Lung (tissue), 12 donors: Measurements from ENCODE around the gene FXYD7. TPM values are rescaled to one million over a fixed set of nuclear protein-coding genes. Genes with fewer than 3 reads are reported as not detected.

ENCODE experiments used
- ATAC-seq: fragments of 200-7000 bp; cut with Tn5 transposase; one replicate; pipeline ENCODE4 v1.9.1; 2020; ENCODE audit warnings: moderate number of reproducible peaks; ENCODE audit not compliant: insufficient read depth, low FRiP score
- DNase-seq, 3 donors: peaks; one replicate each; pipeline ENCODE4 v3.0.0-alpha.2; 2013 to 2017
- H3K27ac ChIP-seq, 2 donors: one replicate each; pipeline ENCODE4 v1.5.1; 2013; ENCODE audit warnings: mild to moderate bottlenecking in 2 of 2, moderate library complexity in 2 of 2, control low read depth in 1 of 2, inconsistent platforms in 1 of 2, low read depth in 1 of 2, low read length in 1 of 2
- H3K27me3 ChIP-seq, 3 donors: one replicate each; pipeline ENCODE4 v1.5.1; 2013; ENCODE audit warnings: low read length in 2 of 3; ENCODE audit not compliant: control insufficient read depth in 3 of 3, insufficient read depth in 3 of 3
- H3K36me3 ChIP-seq, 4 donors: one replicate each; pipeline ENCODE4 v1.5.1; 2013; ENCODE audit warnings: low read length in 4 of 4, mild to moderate bottlenecking in 1 of 4, moderate library complexity in 1 of 4; ENCODE audit not compliant: control insufficient read depth in 4 of 4, insufficient read depth in 4 of 4
- H3K4me1 ChIP-seq, 5 donors: one replicate each; pipeline ENCODE4 v1.5.1; 2013; ENCODE audit warnings: low read length in 5 of 5, mild to moderate bottlenecking in 2 of 5, moderate library complexity in 1 of 5; ENCODE audit not compliant: control insufficient read depth in 5 of 5, insufficient read depth in 5 of 5
- H3K4me3 ChIP-seq: one replicate; pipeline ENCODE4 v1.5.1; 2013; ENCODE audit warnings: mild to moderate bottlenecking, control low read depth, moderate library complexity
- H3K9ac ChIP-seq, 2 donors: one replicate each; pipeline ENCODE4 v1.5.1; 2013; ENCODE audit warnings: low read length in 2 of 2, control low read depth in 1 of 2; ENCODE audit not compliant: insufficient read depth in 1 of 2
- H3K9me3 ChIP-seq, 4 donors: one replicate each; pipeline ENCODE4 v1.5.1; 2013; ENCODE audit warnings: low read length in 3 of 4, mild to moderate bottlenecking in 1 of 4, moderate library complexity in 1 of 4; ENCODE audit not compliant: control insufficient read depth in 4 of 4, insufficient read depth in 3 of 4
- WGBS, 2 donors: extraction: QIAGEN DNeasy Blood & Tissue Kit; methylation state at CpG; one replicate each; pipeline ENCODE4 v1.1.7; 2013; 5-methylcytosine and 5-hydroxymethylcytosine counted together
- polyA plus RNA-seq, 2 donors: library from polyadenylated mRNA; stranded (reverse); fragments of 200-250 nt; gene quantifications; one replicate each; pipeline ENCODE4 v1.2.1, GENCODE V29; 2013
- total RNA-seq, 2 donors: library from RNA; depleted of rRNA in 1 of 2; stranded (reverse); fragments of >200 nt in 1 of 2; gene quantifications; one replicate each; pipeline ENCODE4 v1.2.1, GENCODE V29; 2014 to 2021
- TF ChIP-seq, protein P1 (sequence below): IDR thresholded peaks from 2 replicates; pipeline ENCODE4 v1.5.1; 2012; ENCODE audit warnings: mild to moderate bottlenecking; ENCODE audit errors: control extremely low read depth, extremely low read depth
- donor health status: control.
- donor health status: control.
- donor health status: Bipolar disorder and iron deficiency.
- donor health status: healthy.
- donor health status: DM: yes; HTN: yes; CAD: no.

FXYD7 gene
- total and polyA plus RNA-seq, 4 donors, result 0.31 to 0.39 TPM; not detected in 2

DNA sequence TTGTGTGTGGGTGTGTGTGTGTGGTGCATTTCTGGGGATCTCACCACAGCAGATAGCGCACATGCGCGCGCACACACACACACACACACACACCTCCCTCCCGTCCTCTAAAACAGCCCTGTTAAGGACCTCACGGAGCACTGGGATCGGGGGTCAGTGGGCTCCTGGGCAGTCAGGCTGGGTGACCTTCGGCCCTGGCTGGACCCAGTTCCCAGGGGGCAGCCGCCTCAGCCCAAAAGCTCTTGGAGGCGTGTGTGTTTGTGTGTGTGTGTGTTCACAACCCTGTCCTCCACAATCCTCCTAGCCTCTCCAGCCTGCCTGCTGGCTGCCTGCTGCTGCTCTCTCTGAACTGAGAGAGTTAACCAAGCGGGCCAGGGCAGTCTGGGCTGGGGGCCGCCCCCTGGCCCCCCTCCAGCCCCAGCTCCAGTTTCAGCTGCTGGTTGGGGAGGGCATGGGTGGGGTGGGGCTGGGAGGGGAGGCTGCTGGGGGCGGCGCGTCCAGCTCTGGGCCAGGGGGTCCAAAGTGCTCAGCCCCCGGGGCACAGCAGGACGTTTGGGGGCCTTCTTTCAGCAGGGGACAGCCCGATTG is 4.7 kb upstream of the FXYD7 start, which contains the start of gene FXYD1:
FXYD1 (plus strand) TSS at position 520 of the 588 bp plus-strand sequence. CDS start 1,256 bp downstream, outside the sequence.
- 66 to 81% methylated on average over 14 to 18 of the region's 18 CpGs for WGBS, 2 donors
- peak; percentile 82 to 92 (median 84) for DNase-seq
- H3K27ac ChIP-seq, result peak within 1 kb of the TSS; percentile 67 to 87

DNA sequence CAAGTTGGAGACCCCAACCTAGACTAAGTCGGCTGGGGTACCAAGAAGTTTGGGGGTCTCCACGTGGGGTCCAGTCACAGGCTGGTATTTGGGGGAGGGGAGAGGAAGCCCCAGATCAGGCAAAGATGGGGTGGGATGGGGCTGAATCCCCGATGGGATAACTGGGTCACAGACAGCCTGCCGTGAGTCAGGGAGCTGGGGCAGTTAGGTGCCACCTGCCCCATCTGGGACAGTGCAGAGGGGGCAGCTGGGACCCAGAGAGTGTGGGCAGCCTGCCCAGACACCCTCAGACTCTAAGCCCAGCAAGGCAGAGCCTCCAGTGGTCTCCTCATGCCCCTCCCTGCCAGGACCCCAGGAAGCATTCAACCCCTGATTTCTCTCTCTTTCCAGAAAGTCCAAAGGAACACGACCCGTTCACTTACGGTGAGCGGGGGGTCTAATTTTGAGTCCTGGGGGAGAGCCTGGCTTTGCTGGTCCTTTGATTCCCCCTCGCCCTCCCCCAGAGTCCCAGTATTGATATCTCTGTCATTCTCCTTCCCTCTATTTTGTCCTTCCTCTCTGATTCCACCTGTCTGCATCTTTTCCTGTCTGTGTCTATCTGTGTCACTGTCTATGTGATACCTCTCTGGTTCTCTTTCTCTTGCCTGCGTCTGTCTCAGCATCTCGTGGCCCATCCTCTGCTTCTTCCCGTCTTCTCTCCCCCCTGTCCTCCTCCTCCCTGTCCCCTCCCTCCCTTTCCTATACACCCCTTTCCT is 2.7 kb upstream of the FXYD7 start:
- peak overlapping the region; percentile 21 for H3K4me3 ChIP-seq
- H3K4me1 ChIP-seq, result peaks cover 5 to 46% (median 14%) of the 10 kb centered on the region in 5 donors
- H3K27me3 ChIP-seq, result peaks cover 0 to 12% (median 2%) of the 10 kb centered on the region in 3 donors
- H3K36me3 ChIP-seq, result peaks cover 0 to 3% (median 0%) of the 10 kb centered on the region in 4 donors
- TF ChIP-seq, protein P1, sequence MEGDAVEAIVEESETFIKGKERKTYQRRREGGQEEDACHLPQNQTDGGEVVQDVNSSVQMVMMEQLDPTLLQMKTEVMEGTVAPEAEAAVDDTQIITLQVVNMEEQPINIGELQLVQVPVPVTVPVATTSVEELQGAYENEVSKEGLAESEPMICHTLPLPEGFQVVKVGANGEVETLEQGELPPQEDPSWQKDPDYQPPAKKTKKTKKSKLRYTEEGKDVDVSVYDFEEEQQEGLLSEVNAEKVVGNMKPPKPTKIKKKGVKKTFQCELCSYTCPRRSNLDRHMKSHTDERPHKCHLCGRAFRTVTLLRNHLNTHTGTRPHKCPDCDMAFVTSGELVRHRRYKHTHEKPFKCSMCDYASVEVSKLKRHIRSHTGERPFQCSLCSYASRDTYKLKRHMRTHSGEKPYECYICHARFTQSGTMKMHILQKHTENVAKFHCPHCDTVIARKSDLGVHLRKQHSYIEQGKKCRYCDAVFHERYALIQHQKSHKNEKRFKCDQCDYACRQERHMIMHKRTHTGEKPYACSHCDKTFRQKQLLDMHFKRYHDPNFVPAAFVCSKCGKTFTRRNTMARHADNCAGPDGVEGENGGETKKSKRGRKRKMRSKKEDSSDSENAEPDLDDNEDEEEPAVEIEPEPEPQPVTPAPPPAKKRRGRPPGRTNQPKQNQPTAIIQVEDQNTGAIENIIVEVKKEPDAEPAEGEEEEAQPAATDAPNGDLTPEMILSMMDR, result no peak
- H3K9ac ChIP-seq, result peak overlapping the region in 1 of 2 donors; percentile 25
- ATAC-seq (no peak), DNase-seq (no peak)
- H3K27ac ChIP-seq, result peak overlapping the region; percentile 67 to 87
- no peaks in the 10 kb centered on the region for H3K9me3 ChIP-seq
- 58 to 73% methylated on average over 12 of the region's 12 CpGs for WGBS, 2 donors

More for the DNA sequence above, 4.7 kb upstream of the FXYD7 start, which contains the start of gene FXYD1:
- Histone ChIP-seq H3K4me1 (peaks cover 5 to 50% (median 14%) of the 10 kb centered on the region in 5 donors), H3K9me3 (no peaks in the 10 kb centered on the region), H3K4me3 (no peak within 1 kb of the TSS), H3K27me3 (peaks cover 0 to 5% (median 0%) of the 10 kb centered on the region in 3 donors), H3K9ac (peak within 1 kb of the TSS; percentile 44 to 89), H3K36me3 (peaks cover 0 to 3% (median 0%) of the 10 kb centered on the region in 4 donors)
- TF ChIP-seq, protein P1, result no peak
- no peak for ATAC-seq

DNA sequence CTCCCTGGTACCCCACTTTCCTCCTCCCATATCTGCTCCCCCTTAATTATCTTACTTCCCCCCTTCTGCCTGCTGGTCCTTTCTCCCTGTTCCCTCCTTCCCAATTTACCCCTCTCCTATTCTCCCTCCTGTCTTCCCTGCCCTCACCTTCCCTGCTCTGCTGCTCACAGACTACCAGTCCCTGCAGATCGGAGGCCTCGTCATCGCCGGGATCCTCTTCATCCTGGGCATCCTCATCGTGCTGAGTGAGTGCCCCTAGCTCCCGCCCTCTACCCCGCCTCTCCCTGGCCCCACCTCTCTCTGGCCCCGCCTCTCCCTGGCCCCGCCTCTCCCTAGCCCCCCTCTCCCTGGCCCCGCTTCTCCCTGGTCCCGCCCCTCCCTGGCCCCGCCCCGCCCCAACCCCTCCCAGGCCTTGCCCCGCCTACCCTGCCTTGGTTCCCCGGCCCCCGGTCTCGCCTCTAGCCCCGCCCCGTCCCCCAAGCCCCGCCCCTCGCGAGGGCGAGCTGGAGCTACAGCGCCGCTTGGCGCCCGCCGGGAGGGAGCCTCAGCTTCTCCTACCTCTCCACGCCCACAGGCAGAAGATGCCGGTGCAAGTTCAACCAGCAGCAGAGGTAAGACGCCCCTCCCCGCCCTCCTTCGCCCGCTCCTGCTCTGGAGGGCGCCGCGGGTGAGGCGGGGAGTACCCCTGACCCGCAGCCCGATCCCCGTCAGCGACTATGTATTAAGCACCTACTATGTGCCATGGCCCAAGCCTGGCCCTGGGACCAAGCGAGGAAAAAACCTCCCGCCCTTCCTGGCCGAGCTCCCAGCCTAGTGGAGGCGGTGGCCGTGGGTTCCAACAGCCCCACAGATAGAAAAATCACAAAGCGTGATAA is 1.9 kb upstream of the FXYD7 start:
- peaks cover 0 to 12% (median 2%) of the 10 kb centered on the region in 3 donors for H3K27me3 ChIP-seq
- peak; percentile 84 for ATAC-seq
- peak overlapping the region; percentile 21 for H3K4me3 ChIP-seq
- TF ChIP-seq, protein P1, result peak; percentile 14
- no peaks in the 10 kb centered on the region for H3K9me3 ChIP-seq
- DNase-seq, result peak; percentile 61 to 87 (median 70)
- no peak overlapping the region for H3K9ac ChIP-seq
- H3K27ac ChIP-seq, result peak overlapping the region; percentile 34 to 87
- H3K4me1 ChIP-seq, result peaks cover 5 to 42% (median 13%) of the 10 kb centered on the region in 5 donors
- 2 to 5% methylated on average over 46 to 48 of the region's 48 CpGs for WGBS, 2 donors
- H3K36me3 ChIP-seq, result peaks cover 0 to 3% (median 0%) of the 10 kb centered on the region in 4 donors
